Keratinocyte (primary cell): Measurements from ENCODE around the gene WDR4. TPM values are rescaled to one million over a fixed set of nuclear protein-coding genes. Genes with fewer than 3 reads are reported as not detected.
"Not testable (repeated sequence)": the region's sequence is repeated elsewhere in the genome, so short reads cannot be mapped to it uniquely, and the experiment has no call there.

ENCODE experiments used
- DNase-seq: peaks from one replicate; pipeline ENCODE4 v3.0.0-alpha.2; 2011; ENCODE audit warnings: low read depth, missing footprints, low spot score
- FAIRE-seq: peaks from 2 replicates; lab custom pipeline; 2011; peaks lifted over from hg19 to GRCh38; lab: Jason Lieb, UNC
- H2AFZ ChIP-seq: 2 replicates; pipeline ENCODE4 v1.6.0; 2012; ENCODE audit warnings: low read length, control low read depth, inconsistent platforms; ENCODE audit not compliant: control insufficient read depth
- H3K27ac ChIP-seq: 2 replicates; pipeline ENCODE4 v1.5.1; 2011; ENCODE audit warnings: low read length; ENCODE audit not compliant: control insufficient read depth, insufficient read depth
- H3K27me3 ChIP-seq: 3 replicates; pipeline ENCODE4 v1.6.0; 2011; ENCODE audit warnings: low read length; ENCODE audit not compliant: control insufficient read depth, insufficient read depth; ENCODE audit errors: extremely low read depth
- H3K36me3 ChIP-seq, 2 experiments: 2 replicates in 1 of 2; 3 replicates in 1 of 2; pipeline ENCODE4 v1.5.1; 2011; ENCODE audit warnings: low read length in 2 of 2, mild to moderate bottlenecking in 1 of 2; ENCODE audit not compliant: control insufficient read depth in 2 of 2, insufficient read depth in 2 of 2; ENCODE audit errors: extremely low read depth in 1 of 2
- H3K4me1 ChIP-seq: 3 replicates; pipeline ENCODE4 v1.5.1; 2011; ENCODE audit warnings: low read length; ENCODE audit not compliant: control insufficient read depth, insufficient read depth; ENCODE audit errors: extremely low read depth
- H3K4me2 ChIP-seq: 3 replicates; pipeline ENCODE4 v1.6.0; 2011; ENCODE audit warnings: low read depth, low read length; ENCODE audit not compliant: control insufficient read depth, insufficient read depth; ENCODE audit errors: extremely low read depth
- H3K4me3 ChIP-seq, 3 experiments: fragments of 200-600 bp in 1 of 3; sonication (generic) in 1 of 3; 2 replicates in 2 of 3; 3 replicates in 1 of 3; pipeline ENCODE4 v1.5.1; 2011 to 2016; ENCODE audit warnings: low read length in 3 of 3, mild to moderate bottlenecking in 3 of 3, control low read depth in 2 of 3, inconsistent platforms in 1 of 3, low read depth in 1 of 3, mixed read lengths in 1 of 3, mixed run types in 1 of 3, moderate library complexity in 1 of 3; ENCODE audit not compliant: control insufficient read depth in 2 of 3, insufficient read depth in 2 of 3; ENCODE audit errors: extremely low read depth in 1 of 3
- H3K79me2 ChIP-seq: 2 replicates; pipeline ENCODE4 v1.6.0; 2012; ENCODE audit warnings: low read length; ENCODE audit not compliant: control insufficient read depth, insufficient read depth
- H3K9ac ChIP-seq: 3 replicates; pipeline ENCODE4 v1.6.0; 2011; ENCODE audit warnings: low read length; ENCODE audit not compliant: control insufficient read depth, insufficient read depth; ENCODE audit errors: extremely low read depth
- H3K9me1 ChIP-seq: 3 replicates; pipeline ENCODE4 v1.6.0; 2011; ENCODE audit warnings: low read length; ENCODE audit not compliant: control insufficient read depth, insufficient read depth; ENCODE audit errors: extremely low read depth
- H3K9me3 ChIP-seq: 2 replicates; pipeline ENCODE4 v1.5.1; 2012; ENCODE audit warnings: low read depth, low read length; ENCODE audit not compliant: control insufficient read depth
- H4K20me1 ChIP-seq: 3 replicates; pipeline ENCODE4 v1.6.0; 2011; ENCODE audit warnings: low read length; ENCODE audit not compliant: control insufficient read depth, insufficient read depth; ENCODE audit errors: extremely low read depth
- CTCF ChIP-seq, 3 experiments: IDR thresholded peaks in 1 of 3; conservative IDR thresholded peaks in 1 of 3; optimal IDR thresholded peaks in 1 of 3; 2 replicates in 2 of 3; 3 replicates in 1 of 3; pipeline versions ENCODE3 to v1.5.1; 2011; ENCODE audit warnings: low read length in 3 of 3, mild to moderate bottlenecking in 3 of 3, moderate library complexity in 2 of 3, control low read depth in 1 of 3, inconsistent platforms in 1 of 3; ENCODE audit not compliant: insufficient read depth in 2 of 3; ENCODE audit errors: extremely low read depth in 1 of 3
- EZH2 ChIP-seq: IDR thresholded peaks from one replicate; pipeline ENCODE4 v1.6.1; 2012; ENCODE audit warnings: inconsistent platforms, mild to moderate bottlenecking, low read length, moderate library complexity
- dilution Hi-C: fragments of 300-500 bp; cut with MboI; formaldehyde crosslinking; loops from one replicate; pipeline ENCODE4 v1.7.0; 2020; ENCODE audit warnings: low sequenced_read_pairs; ENCODE audit not compliant: extremely low pct_ligation_motif_present
- polyA plus RNA-seq, 5 experiments: library from polyadenylated mRNA; depleted of rRNA in 3 of 5; stranded (reverse) in 3 of 5; stranded (forward) in 1 of 5; unstranded in 1 of 5; fragments of >200 nt; gene quantifications; 1 replicate in 1 of 5; 2 replicates in 3 of 5; 3 replicates in 1 of 5; pipeline versions ENCODE4 v1.2.1 to v1.2.3, GENCODE V29; 2011 to 2012; ENCODE audit warnings: missing spikeins in 2 of 5, low read depth in 1 of 5, low replicate concordance in 1 of 5

WDR4 gene
- polyA plus RNA-seq, 1 donor (not counting 4 experiments of a cell fraction or from before 2014, with no cell fraction given): 14.9 TPM

- no peak for TF ChIP-seq EZH2
- no peak for TF ChIP-seq CTCF (optimal IDR thresholded peaks at IDR 0.05 in 1 of 3, IDR thresholded peaks at IDR 0.05 in 1 of 3, conservative IDR thresholded peaks at IDR 0.05 in 1 of 3; ENCODE audit: extremely low read depth in 1 of 3, insufficient read depth in 2 of 3, low read length in 3 of 3)
- Histone ChIP-seq H3K4me2 (no peak overlapping the region), H3K9me1 (no peaks in the 10 kb centered on the region), H3K27me3 (no peaks in the 10 kb centered on the region), H3K36me3 (peaks cover 40 to 46% of the 10 kb centered on the region in 2 experiments), H3K4me3 (no peak overlapping the region), H2AFZ (no peak overlapping the region), H3K9ac (no peak overlapping the region), H3K27ac (no peak overlapping the region), H3K79me2 (peaks cover 49% of the 10 kb centered on the region), H3K4me1 (no peaks in the 10 kb centered on the region), H4K20me1 (peaks cover 27% of the 10 kb centered on the region), H3K9me3 (no peaks in the 10 kb centered on the region)
- dilution Hi-C loops: no loop called here
- DNase-seq: no peak
- FAIRE-seq: no peak
Observed at GRCh38 chr21:42844411-42845113, 34.8 kb downstream of the WDR4 start.

GRCh38 chr21:42843056-42843455, 36.3 kb downstream of the WDR4 start:
- DNase-seq (no peak), FAIRE-seq (no peak)
- H3K9ac ChIP-seq: no peak overlapping the region
- peaks cover 39% of the 10 kb centered on the region for H3K79me2 ChIP-seq
- peaks cover 35 to 46% of the 10 kb centered on the region in 2 experiments for H3K36me3 ChIP-seq
- no peak overlapping the region for H3K27ac ChIP-seq
- no peaks in the 10 kb centered on the region for H3K9me1 ChIP-seq
- TF ChIP-seq CTCF (optimal IDR thresholded peaks at IDR 0.05 in 1 of 3, IDR thresholded peaks at IDR 0.05 in 1 of 3, conservative IDR thresholded peaks at IDR 0.05 in 1 of 3; ENCODE audit: extremely low read depth in 1 of 3, insufficient read depth in 2 of 3, low read length in 3 of 3) (no peak), EZH2 (no peak)
- dilution Hi-C loops: no loop called here
- peaks cover 27% of the 10 kb centered on the region for H4K20me1 ChIP-seq
- no peak overlapping the region for H3K4me3 ChIP-seq
- H3K9me3 ChIP-seq: no peaks in the 10 kb centered on the region
- H3K27me3 ChIP-seq: no peaks in the 10 kb centered on the region
- H3K4me1 ChIP-seq: no peaks in the 10 kb centered on the region
- no peak overlapping the region for H3K4me2 ChIP-seq
- no peak overlapping the region for H2AFZ ChIP-seq

GRCh38 chr21:42841916-42842655, 37.3 kb downstream of the WDR4 start:
- H3K9ac ChIP-seq, H3K4me3 ChIP-seq, DNase-seq, H3K9me3 ChIP-seq, H3K4me1 ChIP-seq, H3K9me1 ChIP-seq, H3K4me2 ChIP-seq, H2AFZ ChIP-seq, H3K27me3 ChIP-seq, dilution Hi-C loops, H3K27ac ChIP-seq, FAIRE-seq: not testable (repeated sequence)
- peaks cover 29 to 44% of the 10 kb centered on the region in 2 experiments for H3K36me3 ChIP-seq
- peaks cover 32% of the 10 kb centered on the region for H3K79me2 ChIP-seq
- H4K20me1 ChIP-seq: peaks cover 26% of the 10 kb centered on the region
